LHCN-M2 (cell line): ENCODE results near the gene RSPO3. TPM values are rescaled to one million over a fixed set of nuclear protein-coding genes. Genes with fewer than 3 reads are reported as not detected.
A peak's percentile ranks its signal among the peaks of the same experiment; 100 is the strongest.
"Not testable (repeated sequence)": the region's sequence is repeated elsewhere in the genome, so short reads cannot be mapped to it uniquely, and the experiment has no call there.

Source experiments
- DNase-seq: peaks from one replicate; pipeline ENCODE4 v3.0.0-alpha.2; 2012; ENCODE audit warnings: low read depth
- total RNA-seq: library from RNA; depleted of rRNA; stranded (reverse); fragments of >200 nt; gene quantifications from 2 replicates; pipeline ENCODE4 v1.2.3, GENCODE V29; 2014; rRNA removed

The RSPO3 gene
- total RNA-seq, 1 experiment from 2014 or later = not detected

DNA sequence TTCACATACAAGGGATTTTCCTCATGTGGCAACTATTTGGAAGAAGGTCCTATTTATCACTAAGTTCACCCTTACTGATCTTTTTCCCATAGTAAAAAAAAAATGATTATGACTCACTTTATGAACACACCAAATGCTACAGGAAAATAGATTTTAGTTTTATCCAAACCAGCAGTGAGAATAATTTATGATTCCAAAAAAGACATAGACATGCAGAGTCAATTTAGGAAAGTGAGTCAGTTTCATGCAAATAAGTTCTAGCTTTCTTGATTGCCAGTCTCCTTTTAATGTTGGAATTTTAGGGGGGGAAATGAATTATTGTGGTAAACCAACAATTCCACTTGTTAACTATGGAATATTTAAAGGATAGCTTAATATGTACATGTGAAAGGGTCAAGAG, 84.2 kb downstream of the RSPO3 start:
- no peak for DNase-seq

DNA sequence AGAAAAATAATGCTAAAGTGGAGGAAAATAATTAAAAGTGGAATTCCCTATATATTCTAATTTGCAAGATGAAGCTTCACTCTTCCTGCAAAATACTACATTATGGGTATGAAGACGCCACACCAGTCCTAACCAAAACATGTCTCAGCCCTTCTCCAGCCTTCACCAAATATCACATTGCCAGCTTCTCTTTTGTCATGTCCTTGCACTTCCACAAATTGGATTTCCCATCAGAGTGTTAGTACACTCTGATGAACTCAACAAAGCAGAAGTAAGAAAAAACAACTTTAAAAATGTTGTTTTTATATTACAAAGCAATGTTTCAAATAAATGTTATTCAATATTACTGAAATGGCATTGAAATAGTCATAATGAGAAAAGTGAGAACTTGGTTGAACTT, 85.8 kb downstream of the RSPO3 start:
- DNase-seq = no peak

DNA sequence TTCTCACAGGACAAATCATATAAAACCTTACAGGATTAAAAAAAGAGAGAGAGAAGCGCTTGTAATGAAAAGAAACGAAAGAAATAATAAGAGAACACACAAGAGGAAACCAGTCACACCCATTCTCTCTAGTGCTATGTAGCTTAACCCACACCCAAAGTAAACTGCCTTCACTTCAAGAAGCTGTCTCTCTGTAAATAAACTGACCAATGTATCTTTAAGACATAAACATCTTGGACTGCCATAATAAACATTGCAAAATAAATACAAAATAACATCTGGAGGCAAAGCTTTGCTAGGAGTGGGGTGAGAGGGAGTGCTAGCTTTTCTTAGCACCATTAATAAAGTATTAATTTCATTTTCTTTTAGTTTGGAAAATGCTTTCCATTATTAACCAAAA, 86.6 kb downstream of the RSPO3 start:
- no peak for DNase-seq

DNA sequence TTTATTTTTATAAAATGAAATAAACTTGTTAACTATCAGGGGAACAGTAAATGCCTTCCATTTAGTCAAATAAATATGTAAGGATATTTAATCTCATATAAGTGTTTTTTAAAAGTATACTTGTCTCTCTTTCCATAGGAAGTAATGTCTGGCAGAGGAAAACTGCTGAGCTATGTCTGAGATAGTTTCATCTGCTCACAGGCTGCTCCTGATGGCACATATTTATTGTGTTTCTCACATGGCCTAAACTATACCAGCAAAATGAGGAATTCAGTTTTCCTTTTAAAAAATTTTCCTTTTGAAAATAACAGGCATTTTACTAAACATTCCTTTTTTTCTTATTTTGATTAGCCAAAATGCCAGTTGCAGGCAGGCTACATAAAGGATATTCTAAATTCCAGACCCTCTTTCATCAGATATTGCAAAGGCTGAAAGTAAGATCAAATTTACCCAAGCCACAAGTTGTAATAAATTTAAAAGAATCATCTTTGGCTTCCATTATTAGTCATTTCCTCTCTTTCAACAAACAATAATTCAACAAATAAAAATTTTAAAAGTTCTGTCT, 88.1 kb downstream of the RSPO3 start:
- DNase-seq = peak; percentile 43

DNA sequence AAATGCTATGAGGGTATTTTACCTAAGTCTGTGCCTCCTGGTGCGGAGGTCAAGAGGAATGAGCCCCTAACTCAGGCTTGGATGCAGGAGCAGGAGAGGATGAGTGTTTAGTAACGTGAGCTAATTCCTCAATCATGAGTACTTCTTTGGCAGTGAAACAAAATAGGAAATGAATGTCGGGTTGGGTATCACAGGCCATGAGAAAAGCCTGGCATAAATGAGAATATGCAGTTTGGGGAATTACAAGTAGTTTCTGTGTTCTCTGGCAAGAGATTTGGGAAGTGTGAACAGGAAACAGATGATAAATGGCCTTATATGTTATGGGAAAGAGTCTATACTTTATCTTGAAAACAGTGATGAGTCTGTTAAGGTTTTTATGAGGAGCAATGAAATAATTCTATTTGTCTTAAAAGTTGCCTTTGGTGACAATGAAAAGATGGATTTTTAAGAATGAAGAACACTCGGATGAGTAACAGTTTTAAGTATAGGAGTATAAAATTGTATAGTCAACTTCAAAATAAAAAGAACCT, 89.2 kb downstream of the RSPO3 start:
- DNase-seq = peak; percentile 75

DNA sequence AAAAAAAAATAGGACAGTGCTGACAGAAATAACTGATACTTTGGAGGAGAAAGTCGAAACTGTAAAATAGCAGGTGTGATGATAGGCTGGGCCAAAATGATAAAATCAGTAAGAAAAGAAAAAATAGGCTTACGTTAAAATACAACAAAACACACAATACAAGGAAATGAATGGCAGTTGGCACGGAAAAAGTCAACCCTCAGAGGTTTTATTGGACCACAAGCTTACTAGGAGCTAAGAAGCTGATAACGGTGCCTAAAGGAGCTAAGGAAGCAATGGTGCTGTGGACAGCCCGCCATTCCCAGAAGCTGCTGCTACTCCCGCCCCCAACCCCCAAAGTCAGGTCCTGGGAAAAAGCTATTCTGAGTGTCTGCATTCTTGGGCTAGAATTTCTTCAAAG, 92.3 kb downstream of the RSPO3 start:
- no peak for DNase-seq

DNA sequence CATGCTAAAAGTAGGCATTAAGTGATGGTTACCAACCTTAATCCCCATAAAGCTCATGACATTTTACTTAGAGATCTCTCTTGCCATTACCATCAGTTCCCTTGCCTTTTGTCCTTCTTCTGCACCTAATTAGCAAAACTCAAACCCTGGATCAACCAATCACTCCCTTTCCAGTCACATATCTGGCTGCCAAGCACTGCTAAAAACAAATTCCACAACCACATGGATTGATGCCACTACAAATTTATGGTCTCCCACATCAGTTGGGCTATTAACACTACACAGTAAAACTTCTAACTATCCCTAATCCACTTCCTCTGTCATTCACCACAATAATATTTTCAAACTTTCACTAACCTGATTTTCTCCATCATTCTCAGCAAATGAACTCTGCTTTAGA, 93.9 kb downstream of the RSPO3 start:
- DNase-seq = no peak

DNA sequence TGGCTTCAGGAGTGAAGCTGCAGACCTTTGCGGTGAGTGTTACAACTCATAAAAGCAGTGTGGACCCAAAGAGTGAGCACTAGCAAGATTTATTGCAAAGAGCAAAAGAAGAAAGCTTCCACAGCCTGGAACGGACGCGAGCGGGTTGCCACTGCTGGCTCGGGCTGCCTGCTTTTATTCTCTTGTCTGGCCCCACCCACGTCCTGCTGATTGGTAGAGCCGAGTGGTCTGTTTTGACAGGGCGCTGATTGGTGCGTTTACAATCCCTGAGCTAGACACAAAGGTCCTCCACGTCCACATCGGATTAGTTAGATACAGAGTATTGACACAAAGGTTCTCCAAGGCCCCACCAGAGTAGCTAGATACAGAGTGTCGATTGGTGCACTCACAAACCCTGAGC, 95.6 kb downstream of the RSPO3 start:
- DNase-seq = not testable (repeated sequence)

DNA sequence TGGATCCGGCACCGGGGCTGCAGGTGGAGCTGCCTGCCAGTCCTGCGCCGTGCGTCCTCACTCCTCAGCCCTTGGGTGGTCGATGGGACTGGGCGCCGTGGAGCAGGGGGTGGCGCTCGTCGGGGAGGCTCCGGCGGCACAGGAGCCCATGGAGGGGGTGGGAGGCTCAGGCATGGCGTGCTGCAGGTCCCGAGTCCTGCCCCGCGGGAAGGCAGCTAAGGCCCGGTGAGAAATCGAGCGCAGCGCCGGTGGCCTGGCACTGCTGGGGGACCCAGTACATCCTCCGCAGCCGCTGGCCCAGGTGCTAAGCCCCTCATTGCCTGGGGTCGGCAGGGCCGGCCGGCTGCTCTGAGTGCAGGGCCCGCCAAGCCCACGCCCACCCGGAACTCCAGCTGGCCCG, 96.1 kb downstream of the RSPO3 start:
- DNase-seq = not testable (repeated sequence)

DNA sequence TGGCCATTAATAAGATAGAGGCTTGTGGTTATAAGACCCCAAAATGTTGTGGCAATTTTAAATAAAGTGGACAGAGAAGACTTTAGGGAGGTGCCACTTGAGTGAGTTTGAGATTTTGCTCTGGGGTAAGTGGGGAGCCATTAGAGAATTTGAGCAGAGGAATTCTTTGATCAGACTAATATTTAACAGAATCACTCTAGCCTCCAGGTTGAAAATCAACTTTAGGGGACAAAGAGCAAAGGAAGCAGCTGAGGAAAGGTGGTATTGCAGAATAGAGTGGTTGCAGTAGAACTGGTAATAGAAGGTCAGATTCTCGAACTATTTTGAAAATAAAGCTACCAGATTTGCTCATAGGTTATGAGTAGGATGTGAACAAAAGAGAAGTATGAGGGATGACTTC, 97.5 kb downstream of the RSPO3 start:
- DNase-seq = no peak

DNA sequence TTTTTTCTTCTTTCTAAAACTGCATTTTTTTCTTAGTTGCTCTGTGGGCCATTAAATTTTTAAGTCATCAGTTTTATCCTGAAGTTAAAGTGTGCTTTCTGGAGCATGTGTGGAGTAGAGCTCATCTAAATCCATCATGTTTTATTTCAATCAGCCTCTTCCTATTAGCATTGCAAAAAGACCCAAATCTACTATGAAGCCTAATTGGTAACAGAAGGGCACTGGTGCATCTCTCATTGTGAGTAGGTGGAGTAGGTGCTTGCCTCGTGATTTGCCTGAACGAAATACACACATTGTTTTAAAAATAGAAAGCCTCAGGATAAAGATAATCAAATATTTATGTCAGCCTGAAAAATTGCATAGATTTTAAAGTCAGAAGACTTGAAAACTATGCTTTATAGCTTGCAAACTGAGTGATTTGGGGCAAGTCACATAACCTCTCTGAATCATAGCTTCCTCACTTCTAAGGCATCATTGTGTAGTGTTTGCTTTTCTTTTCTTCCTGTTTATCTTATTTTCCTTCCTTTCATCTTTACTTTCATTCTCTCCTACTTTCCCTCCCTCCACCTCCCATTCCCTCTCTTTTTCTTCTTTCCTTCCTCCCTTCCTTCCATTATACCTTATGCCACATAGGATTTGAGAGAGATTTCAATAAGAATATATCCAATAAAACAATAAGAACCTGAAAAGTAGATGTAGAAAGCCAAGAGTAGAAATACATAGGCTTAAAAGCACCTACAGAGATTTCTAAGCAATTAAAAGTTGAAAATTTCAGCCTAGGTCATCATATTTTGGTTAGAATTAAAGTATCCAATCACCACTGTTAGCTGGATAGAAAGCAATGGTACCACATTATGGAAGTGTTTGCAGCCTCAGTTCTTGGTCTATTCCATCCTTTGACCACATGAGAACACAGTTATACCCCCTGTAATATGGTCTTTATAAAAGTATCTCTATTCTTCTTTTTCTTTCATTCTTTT, 98.6 kb downstream of the RSPO3 start:
- no peak for DNase-seq

DNA sequence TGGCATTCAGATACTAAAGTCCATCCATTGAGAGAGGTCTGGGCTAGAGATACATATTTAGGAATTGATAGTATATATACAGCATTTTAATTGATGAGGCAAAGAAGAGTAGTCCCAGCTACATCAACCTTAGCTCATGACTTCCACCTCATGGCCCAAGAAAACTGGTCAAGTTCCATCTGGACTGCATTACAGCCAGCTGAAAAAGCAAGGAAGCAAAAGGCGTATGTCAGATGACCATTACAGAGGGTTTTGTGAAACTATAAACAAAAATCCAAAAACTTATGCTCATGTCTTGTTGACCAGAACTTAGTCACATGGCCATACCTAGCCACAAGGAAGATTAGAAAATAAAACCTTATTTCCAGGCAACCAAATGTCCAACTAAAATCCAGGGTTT, 101.4 kb downstream of the RSPO3 start:
- no peak for DNase-seq

DNA sequence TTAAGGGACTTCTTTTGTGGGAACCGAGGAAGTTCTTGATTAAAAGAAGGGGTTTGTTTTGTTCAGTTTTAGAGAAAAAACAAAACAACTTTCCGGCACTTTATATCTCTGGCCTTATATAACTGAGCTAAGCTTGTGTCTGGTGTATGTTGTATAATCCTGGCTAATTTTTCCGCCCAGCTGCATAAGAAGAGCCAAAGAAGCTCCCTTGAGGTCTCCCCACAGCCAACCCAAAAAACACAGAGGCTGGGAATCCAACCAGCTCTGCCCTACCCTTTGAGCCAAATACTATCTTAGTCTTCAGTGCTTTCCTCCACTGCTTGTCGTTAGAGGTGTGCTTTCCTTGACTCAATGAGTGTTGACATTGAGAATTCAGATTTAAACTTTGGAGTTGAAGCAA, 102.7 kb downstream of the RSPO3 start:
- DNase-seq = no peak

DNA sequence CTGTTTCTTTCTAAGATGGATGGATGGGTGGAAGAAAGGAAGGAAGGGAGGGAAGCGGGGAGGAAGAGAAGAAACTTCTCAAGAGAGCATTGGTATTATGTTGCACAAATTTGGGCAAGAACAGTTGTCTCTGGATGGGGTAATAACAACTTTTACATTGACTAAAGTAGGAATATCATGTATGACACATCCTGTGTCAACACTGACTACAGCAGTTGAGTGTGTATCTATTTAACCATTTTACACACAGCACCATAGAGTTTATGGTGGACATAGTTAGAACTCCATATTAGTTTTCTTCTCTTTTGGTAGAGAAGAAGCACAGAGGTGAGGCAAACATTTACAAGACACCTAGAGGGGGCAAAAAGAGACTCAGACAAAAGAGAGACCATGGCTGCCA, 103.9 kb downstream of the RSPO3 start:
- peak; percentile 44 for DNase-seq

DNA sequence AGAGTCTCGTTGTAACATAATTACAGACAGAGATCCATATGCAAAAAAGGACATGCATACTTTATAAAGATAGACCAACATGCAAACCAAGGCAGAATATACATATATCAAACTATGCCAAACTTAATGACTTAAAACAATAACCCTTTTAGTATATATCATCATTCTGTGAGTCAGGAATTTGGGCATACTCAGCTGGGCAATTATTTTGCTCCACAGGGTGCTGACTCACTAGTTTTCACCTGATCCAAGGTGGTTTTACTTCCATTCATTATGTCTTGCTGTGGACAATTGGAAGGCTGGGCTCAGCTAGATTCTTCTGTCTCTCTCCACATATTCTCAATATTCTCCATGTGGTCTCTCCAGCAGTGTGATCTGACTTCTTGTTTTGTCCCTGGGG, 107.0 kb downstream of the RSPO3 start:
- DNase-seq = no peak

DNA sequence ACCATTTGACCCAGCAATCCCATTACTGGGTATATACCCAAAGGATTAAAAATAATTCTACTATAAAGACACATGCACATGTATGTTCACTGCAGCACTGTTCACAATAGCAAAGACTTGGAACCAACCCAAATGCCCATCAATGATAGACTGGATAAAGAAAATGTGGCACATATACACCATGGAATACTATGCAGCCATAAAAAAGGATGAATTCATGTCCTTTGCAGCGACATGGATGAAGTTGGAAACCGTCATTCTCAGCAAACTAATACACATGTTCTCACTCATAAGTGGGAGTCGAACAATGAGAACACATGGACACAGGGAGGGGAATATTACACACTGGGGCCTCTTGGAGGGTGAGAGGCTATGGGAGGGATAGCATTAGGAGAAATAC, 115.3 kb downstream of the RSPO3 start:
- DNase-seq = not testable (repeated sequence)

DNA sequence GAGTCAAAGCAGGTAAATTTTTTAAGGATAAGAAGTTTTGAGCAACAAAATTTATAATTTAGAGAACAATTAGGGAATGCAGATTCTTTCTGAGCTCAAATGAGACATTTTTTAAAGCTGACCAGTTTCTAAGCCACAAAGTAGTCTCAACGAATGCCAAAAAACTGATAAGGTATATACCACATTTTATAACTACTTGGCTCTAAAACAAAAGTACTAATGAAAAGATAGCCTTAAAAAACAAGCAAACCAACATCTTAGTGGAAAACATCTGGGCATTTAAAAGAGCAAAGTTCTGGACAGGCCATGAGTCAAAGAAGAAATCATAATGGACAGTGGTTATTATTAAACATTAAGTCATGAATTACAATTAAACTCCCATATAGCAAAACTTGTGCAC, 125.0 kb downstream of the RSPO3 start:
- DNase-seq = no peak

Other genes starting within 250 kb of the RSPO3 start
- gene RNF146, start 148.2 kb downstream of the RSPO3 start, total RNA-seq = 45.0 and 52.5 TPM in 2 replicates
- 91.6 and 97.8 TPM in 2 replicates for gene ECHDC1, start 224.9 kb downstream of the RSPO3 start, total RNA-seq